ENCODE measurements around the gene BSCL2.
"Not testable (repeated sequence)": the region's sequence is repeated elsewhere in the genome, so short reads cannot be mapped to it uniquely, and the experiment has no call there.

BSCL2 gene

DNA sequence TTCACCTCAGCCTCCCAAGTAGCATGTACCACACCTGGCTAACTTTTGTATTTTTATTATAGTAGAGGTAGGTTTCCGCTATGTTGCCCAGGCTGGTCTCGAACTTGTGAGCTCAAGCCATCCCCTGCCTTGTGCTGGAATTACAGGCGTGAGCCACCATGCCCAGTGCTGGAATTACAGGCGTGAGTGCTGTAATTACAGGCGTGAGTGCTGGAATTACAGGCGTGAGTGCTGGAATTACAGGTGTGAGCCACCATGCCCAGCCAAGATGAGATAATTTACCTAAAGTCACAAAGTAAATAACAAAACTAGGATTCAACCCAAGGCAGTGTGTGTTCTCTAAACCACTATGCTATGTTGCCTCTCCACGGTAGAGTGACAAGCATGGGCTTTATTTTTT, 24.7 kb downstream of the BSCL2 start:
- DNase-seq: no peak

DNA sequence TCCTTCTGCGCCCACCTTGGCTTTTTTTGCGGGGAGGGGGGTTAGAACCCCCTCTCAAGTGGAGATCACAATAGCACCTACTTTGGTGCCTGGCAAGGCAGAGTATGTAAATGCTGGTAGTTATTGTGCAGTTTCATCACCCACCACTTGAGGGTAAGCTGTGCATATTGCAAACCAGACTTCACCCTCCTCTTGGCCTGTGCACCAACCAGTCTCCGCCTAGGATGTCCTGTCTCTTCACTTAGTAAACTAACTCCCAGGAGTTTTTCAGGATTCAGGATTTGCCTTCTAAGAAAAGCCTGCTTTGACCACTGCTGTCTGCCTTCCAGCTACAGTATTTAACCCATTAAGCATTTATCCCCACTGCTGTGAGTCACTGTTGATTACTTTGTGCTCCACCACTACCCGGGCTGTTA, 26.4 kb downstream of the BSCL2 start:
- peak; percentile 77 for DNase-seq

DNA sequence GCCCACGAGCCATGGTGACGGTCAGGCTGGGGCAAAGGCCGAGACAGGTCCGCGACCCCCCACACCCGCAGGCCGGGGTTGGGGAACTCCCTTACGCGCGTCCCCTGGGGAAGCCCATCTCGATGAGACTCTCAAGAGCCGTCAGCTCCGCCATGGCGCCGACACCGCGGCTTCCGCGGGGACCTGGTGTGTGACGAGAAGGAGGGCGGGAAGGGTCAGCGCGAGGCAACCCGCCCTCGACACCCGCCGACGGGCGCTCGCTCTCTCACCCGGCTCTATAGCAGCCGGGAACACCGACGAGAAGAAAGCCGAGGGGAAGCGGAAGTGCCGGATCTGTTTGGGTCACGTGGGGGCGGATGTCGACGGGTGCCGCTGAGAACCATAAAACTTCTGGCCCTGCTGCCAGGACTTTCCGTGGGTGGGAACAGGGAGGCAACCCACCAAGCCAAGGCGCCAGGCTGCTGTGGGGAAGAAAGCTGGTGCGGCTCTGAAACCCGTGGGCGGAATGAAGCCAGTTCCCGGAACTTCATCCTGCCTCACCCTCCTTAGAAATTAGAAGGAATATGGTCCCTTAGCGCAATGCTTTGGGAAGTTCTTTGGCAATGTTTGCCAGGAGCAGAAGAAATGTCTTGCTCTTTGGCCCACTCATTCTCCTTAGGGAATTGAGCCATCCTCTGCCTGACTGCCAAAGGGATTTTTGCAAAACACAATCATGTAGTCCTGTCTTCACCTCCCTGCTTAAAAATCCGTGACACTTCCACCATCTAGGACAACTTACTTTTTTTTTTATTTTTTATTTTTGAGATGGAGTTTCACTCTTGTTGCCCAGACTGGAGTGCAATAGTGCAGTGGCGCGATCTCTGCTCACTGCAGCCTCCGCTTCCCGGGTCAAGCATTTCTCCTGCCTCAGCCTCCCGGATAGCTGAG, 28.2 kb downstream of the BSCL2 start, which contains the start of gene UBXN1:
Gene UBXN1 (minus strand): TSS at position 304 of the 927 bp plus-strand sequence. CDS start 150 bp downstream, at position 154.
- peak; percentile 90 for DNase-seq

DNA sequence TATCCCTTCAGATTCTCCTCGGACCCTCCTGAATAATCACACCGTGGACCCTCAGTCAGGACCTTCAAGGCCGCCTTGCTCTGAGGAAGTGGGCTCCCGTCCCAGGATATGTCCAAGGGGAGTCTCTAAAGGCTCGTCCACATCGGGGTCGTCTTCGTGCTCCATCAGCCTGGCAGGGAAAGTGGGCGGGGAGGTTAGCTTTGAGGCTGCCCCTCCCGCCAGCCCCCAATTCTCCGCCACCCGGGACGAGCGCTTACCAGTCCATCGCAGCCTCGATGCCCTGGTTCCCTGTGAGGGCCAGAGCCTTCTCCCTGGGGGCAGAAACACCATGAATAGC, 28.8 kb downstream of the BSCL2 start:
- no peak for DNase-seq

DNA sequence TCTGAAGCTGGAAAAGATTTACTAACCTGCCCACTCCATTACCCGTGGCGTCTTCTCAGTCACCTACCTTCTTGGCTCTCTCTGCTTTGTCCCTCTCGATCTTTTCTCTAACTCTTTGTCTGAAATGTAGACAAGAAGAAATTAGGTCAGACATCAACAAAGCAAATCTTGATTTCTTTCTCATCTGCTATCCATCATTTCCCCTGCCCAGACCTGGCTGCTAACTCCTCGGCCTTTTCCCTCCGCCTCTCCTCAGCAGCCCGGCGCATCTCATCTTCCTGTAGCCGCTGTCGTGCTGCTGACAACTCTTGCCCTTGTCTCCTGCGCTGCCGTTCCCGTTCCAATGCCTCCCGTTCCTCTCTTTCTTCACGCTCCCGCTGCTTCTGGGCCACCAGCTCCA, 29.5 kb downstream of the BSCL2 start:
- DNase-seq: no peak

DNA sequence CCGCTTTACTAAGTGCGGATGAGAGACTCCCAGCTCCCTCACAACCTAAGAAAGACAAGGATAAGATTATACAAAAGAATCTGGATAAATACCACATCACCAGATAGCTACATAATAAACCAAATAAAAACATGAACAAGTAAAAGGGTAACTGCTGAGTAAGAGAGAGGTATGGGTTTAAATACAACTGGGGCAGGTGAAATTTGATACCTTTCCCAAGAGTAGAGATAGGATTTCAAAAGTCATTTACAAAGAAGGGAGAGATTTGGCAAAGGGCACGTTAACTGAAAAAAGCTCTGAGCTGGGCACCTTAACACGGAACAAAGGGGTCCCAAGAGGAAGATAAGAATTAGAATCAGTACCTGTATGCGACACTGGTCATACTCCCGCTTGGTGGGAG, 30.1 kb downstream of the BSCL2 start:
- no peak for DNase-seq

DNA sequence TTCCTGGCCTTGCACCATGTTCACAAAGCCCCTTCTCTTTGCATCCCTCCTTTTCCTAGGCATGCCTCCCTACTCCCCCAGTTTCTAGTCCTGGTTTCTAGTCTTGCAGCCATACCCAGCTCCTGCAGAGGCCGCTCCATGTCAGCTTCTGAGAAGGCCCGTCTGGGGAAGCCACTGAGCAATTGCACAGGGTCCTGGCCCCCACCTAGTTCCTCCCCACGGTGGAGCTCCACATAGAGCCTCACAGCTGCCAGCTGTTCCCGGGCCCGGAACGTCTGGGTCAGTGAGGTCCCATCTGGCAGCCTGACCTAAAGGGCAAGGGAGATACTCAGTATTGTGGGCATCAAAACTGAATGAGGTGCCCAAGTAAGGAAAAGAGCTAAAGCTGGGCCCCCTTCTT, 30.5 kb downstream of the BSCL2 start:
- no peak for DNase-seq

DNA sequence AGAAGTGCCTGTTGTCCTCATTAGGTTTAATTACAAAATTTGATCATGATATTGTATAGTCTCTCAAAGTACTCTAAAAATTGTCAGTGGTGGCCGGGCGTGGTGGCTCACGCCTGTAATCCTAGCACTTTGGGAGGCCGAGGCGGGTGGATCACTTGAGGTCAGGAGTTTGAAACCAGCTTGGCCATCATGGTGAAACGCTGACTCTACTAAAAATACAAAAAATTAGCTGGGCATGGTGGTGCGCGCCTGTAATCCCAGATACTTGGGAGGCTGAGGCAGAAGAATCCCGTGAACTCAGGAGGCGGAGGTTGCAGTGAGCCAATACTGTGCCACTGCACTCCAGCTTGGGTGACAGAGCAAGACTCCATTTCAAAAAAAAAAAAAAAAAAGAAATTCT, 31.8 kb downstream of the BSCL2 start:
- not testable (repeated sequence) for DNase-seq

DNA sequence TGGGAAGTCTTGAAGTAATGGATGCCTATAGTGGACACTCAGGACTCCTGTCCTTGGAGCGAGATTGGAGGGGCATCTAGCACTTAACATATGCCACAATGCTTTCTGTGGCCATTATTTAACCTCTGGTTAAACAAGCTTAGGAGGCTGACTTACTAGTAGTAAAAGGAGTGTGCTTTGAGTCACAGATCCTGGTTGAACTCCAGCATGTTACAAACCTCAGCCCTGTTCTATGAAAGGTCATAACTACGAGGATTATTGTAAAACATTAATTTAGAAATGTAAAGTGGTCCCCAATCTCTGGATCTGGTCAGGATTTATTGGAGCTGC, 34.1 kb downstream of the BSCL2 start:
- no peak for DNase-seq

DNA sequence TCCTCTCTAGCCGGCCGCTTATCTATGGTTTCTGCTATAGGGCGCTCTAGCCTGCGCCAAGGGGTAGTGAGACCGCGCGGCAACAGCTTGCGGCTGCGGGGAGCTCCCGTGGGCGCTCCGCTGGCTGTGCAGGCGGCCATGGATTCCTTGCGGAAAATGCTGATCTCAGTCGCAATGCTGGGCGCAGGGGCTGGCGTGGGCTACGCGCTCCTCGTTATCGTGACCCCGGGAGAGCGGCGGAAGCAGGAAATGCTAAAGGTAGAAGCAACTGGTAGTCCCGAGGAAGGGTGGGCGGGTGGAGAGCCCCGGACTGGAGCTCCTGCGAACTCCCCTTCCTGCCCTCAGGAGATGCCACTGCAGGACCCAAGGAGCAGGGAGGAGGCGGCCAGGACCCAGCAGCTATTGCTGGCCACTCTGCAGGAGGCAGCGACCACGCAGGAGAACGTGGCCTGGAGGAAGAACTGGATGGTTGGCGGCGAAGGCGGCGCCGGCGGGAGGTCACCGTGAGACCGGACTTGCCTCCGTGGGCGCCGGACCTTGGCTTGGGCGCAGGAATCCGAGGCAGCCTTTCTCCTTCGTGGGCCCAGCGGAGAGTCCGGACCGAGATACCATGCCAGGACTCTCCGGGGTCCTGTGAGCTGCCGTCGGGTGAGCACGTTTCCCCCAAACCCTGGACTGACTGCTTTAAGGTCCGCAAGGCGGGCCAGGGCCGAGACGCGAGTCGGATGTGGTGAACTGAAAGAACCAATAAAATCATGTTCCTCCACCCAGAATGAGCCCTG, 35.4 kb downstream of the BSCL2 start, which contains the start of the genes LBHD1 and UQCC3:
Gene LBHD1 (minus strand): TSS at position 660 of the 782 bp plus-strand sequence. CDS start 2,236 bp downstream, outside the sequence.
Gene UQCC3 (plus strand): TSS at position 66 of the 782 bp plus-strand sequence. CDS start 73 bp downstream, at position 139.
- peak; percentile 85 for DNase-seq

DNA sequence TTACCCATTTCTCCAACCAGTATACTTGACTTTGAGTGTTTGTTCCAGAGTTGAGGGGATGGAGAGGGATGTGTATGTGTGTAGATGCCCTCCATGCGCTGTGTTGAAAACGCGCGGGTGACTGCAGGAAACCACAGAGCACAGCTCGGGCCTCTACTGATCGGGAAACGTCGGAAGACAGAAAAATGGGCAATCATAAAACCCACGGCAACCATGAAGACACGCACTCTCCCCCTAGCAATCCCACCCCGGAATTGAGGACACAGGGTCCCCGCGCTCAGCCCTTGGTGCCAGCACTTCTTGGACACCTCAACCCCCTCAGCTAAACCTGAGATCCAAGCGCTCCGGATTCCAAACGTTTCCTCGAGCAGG, 36.0 kb downstream of the BSCL2 start:
- DNase-seq: no peak

DNA sequence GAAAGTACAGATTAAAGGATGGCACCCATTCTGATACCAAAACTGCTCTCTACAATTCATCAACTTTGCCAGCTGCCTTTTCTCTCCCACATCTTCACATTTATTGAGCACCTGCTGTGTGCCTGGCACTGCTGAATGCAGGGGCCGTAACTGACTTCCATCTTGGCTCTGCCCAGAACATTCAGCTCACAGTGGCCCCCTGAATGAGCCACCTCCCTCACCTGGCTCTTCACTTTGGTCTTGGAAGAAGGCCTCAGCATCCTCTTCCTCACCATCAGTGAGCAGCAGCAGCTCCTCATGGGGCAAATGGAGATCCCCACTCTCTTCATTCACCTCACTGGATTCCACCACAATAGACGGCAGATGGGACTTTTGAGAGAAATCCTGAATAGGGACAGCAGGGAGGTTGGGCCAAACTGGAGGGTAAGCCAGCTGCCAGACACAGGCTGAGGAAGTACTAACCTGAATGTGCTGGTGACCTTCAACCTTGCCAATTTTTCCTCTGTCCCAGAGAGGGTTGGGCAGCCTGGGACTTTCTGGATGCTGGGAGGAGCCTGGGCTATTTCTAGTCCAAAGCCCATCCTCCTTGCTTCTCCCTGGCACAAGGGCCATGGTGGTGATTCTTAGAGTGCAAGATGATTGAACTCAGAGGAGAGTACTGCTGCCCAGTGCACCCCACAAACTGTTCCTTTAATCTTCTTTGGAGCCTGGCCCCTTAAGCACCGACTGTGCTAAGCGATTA, 37.6 kb downstream of the BSCL2 start:
- no peak for DNase-seq

DNA sequence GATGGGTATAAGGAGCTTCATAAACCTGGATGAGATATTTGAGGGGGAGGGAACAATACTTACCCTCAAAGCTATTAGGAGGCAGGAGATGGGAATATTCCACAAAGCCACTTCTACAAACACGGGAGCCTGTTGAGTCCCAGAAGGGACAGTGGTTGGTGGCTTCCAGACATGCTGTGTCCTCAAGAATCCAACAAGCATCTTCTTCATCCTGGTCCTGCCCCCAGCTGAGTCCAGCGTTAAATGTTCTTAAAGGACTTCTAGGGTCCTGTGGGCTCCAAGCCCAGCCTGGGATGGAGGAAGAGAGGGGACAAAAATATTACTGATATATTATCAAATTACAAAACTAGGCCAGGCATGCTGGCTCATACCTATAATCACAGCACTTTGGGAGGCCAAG, 39.8 kb downstream of the BSCL2 start:
- no peak for DNase-seq

DNA sequence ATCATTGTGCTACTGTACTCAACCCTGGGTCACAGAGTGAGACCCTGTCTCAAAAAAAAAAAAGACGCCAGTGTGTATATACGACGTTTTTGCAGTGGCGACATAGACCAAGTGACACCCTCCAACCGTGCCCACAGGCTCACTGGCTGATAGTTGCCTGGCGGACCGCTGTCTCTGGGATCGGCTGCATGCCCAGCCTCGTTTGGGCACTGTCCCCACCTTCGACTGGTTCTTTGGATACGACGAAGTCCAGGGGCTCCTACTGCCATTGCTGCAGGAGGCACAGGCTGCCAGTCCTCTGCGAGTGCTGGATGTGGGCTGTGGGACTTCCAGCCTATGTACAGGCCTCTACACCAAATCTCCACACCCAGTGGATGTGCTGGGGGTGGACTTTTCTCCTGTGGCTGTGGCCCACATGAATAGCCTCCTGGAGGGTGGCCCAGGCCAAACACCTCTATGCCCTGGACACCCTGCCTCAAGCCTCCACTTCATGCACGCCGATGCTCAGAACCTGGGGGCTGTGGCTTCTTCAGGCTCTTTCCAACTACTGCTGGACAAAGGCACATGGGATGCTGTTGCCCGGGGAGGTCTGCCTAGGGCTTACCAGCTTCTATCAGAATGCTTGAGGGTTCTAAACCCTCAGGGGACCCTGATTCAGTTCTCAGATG, 40.8 kb downstream of the BSCL2 start:
- DNase-seq: no peak

DNA sequence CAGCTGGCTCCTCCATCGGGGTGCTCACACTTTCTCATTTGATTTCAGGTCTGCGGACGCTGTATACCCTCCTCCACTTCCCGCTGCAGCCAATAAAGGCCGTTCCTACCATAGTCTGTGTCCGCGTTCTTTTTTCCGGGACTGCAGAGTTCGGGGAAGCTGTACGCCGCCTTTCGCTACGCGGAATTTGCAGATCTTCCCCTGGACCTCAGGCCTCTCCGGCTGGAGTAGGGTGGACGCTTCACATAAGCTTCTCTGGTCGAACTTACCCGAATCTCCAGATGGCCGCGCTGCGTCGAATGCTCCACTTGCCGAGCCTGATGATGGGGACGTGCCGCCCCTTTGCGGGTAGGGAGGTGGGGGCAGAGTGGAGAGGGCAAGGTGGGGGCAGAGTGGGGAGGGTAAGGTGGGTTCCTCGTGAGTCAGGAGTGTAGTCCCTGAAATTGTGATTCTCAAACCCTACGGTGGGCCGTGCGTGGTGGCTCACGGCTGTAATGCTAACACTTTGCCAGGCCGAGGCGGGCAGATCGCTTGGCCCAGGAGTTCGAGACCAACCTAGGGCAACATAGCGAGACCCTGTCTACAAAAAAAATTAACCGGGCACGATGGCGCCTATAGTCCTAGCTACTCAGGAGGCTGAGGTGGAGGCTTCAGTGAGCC, 41.5 kb downstream of the BSCL2 start:
- no peak for DNase-seq

DNA sequence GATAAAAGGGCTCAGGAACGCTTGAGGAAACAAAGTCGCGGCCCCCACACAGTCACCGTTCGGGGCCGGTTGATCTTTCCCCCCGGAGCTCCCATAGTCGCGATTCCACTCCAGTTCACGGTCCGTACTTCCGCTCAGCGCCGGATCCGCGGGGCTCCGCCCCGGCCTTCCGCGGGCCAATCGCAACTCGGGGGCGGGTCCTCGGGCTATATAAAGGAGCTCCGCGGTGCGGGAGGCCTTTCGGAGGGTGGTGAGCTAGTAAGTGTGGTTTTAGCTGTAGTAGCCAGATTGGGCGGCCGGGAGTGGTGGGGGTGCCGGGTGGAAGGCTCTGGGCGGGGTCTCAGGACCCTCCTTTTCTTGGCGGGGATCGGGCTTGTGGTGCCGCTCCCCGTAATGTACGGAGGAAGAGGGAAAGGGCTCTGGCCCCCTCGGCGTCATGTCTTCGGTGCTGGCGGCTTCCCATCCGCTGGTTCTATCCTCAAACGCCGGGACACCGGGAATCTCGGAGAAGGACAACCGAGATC, 42.1 kb downstream of the BSCL2 start, which contains the start of the genes C11orf98 and CSKMT:
Gene C11orf98 (minus strand): TSS at position 136 of the 524 bp plus-strand sequence. CDS start 41 bp downstream, at position 95.
Gene CSKMT (plus strand): TSS at position 238 of the 524 bp plus-strand sequence. CDS start 568 bp downstream, outside the sequence.
- peak; percentile 94 for DNase-seq

DNA sequence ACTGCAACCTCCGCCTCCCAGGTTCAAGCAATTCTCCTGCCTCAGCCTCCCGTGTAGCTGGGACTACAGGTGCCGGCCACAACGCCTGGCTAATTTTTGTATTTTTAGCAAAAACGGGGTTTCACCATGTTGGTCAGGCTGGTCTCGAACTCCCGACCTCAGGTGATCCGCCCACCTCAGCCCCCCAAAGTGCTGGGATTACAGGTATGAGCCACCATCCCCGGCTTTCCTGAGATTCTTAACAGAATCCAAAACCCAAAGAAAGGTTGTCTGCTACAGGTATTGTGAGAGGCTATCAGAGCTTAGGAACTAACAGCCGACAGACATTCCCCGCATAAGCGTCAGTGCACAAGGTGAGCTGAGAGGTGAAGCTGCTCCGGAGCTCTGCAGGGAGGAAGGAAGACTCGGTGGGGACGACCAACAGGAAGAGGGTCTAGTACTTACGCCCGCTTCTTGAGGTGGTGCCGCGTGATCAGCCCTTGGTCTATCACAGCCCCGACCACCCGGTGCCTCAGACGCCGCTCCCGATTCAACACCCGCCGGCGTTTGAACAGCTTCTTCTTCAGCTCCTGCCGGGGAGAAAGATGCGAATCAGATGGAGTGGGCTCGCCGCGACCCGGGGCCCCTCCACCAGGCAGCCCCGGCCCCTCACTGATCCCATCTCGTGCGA, 42.7 kb downstream of the BSCL2 start:
- peak; percentile 54 for DNase-seq

DNA sequence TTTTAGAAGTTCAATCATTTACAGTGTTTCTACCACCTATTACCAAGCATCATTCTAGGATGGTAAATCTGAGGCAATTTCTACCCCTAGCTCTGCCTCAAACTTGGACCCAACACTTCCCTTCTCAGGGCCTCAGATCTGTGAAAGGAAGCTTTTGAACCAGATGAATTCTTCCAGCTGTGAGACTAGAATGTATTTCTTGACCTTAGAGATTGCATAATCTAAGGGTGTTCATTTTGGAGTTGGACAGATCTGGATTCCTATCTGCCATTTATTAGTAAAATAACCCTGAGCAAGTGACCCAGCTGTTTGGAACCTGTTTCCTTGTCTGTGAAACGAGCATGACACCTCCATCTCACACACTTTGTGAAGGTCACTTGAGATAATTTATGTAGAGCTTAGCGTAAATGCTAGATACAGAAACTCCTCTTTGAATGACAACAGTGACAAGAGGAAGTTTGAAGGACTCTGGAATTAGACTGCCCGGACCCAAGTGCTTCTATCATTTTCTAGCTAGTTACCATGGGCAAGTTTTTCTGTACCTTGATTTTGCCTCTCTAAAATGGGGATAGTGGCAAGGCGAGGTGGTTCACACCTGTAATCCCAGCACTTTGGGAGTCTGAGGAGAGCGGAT, 50.3 kb downstream of the BSCL2 start:
- DNase-seq: no peak

DNA sequence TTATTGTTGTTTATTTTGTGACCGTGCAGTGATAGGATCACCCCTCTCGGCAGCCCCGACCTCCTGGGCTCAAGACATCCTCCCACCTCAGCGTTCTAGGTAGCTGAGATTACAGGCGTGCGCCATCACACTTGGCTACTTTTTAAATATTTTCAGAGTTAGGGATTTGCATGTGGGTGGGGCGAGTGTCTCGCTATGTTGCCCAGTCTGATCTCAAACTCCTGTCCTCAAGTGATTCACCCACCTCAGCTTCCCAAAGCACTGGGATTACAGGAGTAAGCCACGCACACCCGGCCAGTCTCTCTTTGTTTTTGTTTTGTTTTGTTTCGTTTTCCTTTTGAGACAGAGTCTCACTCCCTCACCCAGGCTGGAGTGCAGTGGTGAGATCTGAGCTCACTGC, 52.9 kb downstream of the BSCL2 start:
- no peak for DNase-seq

Data from EL (cell line).